HG03378 (cell line): ENCODE measurements around the gene EMC10.

Source experiments
- ATAC-seq: cut with Tn5 transposase; IDR thresholded peaks from one replicate; pipeline ENCODE4 v1.9.1; 2021; ENCODE audit warnings: mild to moderate bottlenecking, moderate library complexity; ENCODE audit not compliant: unreplicated experiment

The EMC10 gene

GRCh38 chr19:50537769-50538230 lies 61.5 kb downstream of the EMC10 start:
- ATAC-seq: no peak
